GM12878 (cell line): ENCODE results near the gene ABCB4. TPM values are rescaled to one million over a fixed set of nuclear protein-coding genes. Genes with fewer than 3 reads are reported as not detected.

Experiments used
- ATAC-seq: fragments of 200-7000 bp; cut with Tn5 transposase; 3 replicates; pipeline ENCODE4 v1.9.1; 2020; ENCODE audit warnings: mild to moderate bottlenecking, moderate library complexity
- BruUV-seq: library from RNA; stranded (reverse); fragments of 400-500 nt; replicated peaks from 2 replicates; lab custom pipeline; 2021; lab: Mats Ljungman, UMichigan
- CTCF ChIA-PET: fragments of 300-600 bp; sonication (Branson Sonifier 250); formaldehyde crosslinking; extraction: SDS; loops from one replicate; lab custom pipeline; 2021; ENCODE audit warnings: inconsistent platforms; lab: Yijun Ruan, JAX
- POLR2A ChIA-PET: fragments of 350-600 bp; formaldehyde crosslinking; extraction: SDS; loops from one replicate; lab custom pipeline; 2021; ENCODE audit warnings: inconsistent platforms; lab: Charles Lee
- RAD21 ChIA-PET: fragments of 300-600 bp; sonication (Branson Sonifier 250); formaldehyde crosslinking; loops from one replicate; lab custom pipeline; 2023; ENCODE audit warnings: antibody characterized with exemption; ENCODE audit not compliant: unreplicated experiment; lab: Charles Lee
- SMC1A ChIA-PET: fragments of 300-600 bp; sonication (Branson Sonifier 250); formaldehyde crosslinking; loops from one replicate; lab custom pipeline; 2023; ENCODE audit not compliant: unreplicated experiment, uncharacterized antibody; lab: Charles Lee
- DNase-seq: peaks from one replicate; pipeline ENCODE4 v3.0.0-alpha.2; 2011; ENCODE audit warnings: low read depth, low spot score
- FAIRE-seq: peaks from 3 replicates; lab custom pipeline; 2011; peaks lifted over from hg19 to GRCh38; lab: Jason Lieb, UNC
- H2AFZ ChIP-seq: 2 replicates; pipeline ENCODE4 v1.6.0; 2011; ENCODE audit warnings: low read depth, low read length, control low read depth; ENCODE audit not compliant: control insufficient read depth
- H3K27ac ChIP-seq: 2 replicates; pipeline ENCODE4 v1.5.1; 2011; ENCODE audit warnings: control low read depth; ENCODE audit not compliant: control insufficient read depth, insufficient read depth
- H3K27me3 ChIP-seq, 2 experiments: replicated peaks in 1 of 2; 2 replicates each; pipeline versions ENCODE4 v1.6.0 to v1.6.1; 2011; ENCODE audit warnings: low read length in 1 of 2; ENCODE audit not compliant: control insufficient read depth in 2 of 2, insufficient read depth in 2 of 2
- H3K36me3 ChIP-seq, 2 experiments: 2 replicates each; pipeline ENCODE4 v1.5.1; 2011; ENCODE audit warnings: low read length in 1 of 2; ENCODE audit not compliant: control insufficient read depth in 2 of 2, insufficient read depth in 2 of 2
- H3K4me1 ChIP-seq: 2 replicates; pipeline ENCODE4 v1.6.1; 2011; ENCODE audit warnings: mild to moderate bottlenecking, low read length, moderate library complexity, mixed read lengths; ENCODE audit not compliant: control insufficient read depth, insufficient read depth
- H3K4me2 ChIP-seq: 2 replicates; pipeline ENCODE4 v1.6.0; 2011; ENCODE audit warnings: control low read depth; ENCODE audit not compliant: control insufficient read depth, insufficient read depth
- H3K4me3 ChIP-seq: fragments of 200-600 bp; sonication (generic); 2 replicates; pipeline ENCODE4 v1.5.1; 2016
- H3K79me2 ChIP-seq: 2 replicates; pipeline ENCODE4 v1.6.0; 2011; ENCODE audit warnings: low read length; ENCODE audit not compliant: control insufficient read depth, insufficient read depth
- H3K9ac ChIP-seq: 2 replicates; pipeline ENCODE4 v1.8.0; 2011; ENCODE audit warnings: low read length, control low read depth, mixed read lengths; ENCODE audit not compliant: control insufficient read depth, insufficient read depth
- H3K9me3 ChIP-seq: replicated peaks from 3 replicates; pipeline ENCODE4 v1.5.1; 2011; ENCODE audit warnings: mild to moderate bottlenecking, low read length; ENCODE audit not compliant: control insufficient read depth, insufficient read depth
- H4K20me1 ChIP-seq: 2 replicates; pipeline ENCODE4 v1.6.0; 2011; ENCODE audit not compliant: control insufficient read depth, insufficient read depth
- ESRRA ChIP-seq: IDR thresholded peaks from 2 replicates; pipeline ENCODE4 v1.6.1; 2012; ENCODE audit warnings: mild to moderate bottlenecking, low read length, improper control_type of control experiment
- EZH2 ChIP-seq: IDR thresholded peaks from 2 replicates; pipeline ENCODE4 v1.6.1; 2012; ENCODE audit warnings: low read depth, mild to moderate bottlenecking, control low read depth, inconsistent platforms, low read length, borderline replicate concordance; ENCODE audit not compliant: control insufficient read depth
- HDGF ChIP-seq: fragments of 450-650 bp; IDR thresholded peaks from 2 replicates; pipeline ENCODE4 v1.6.1; 2016; ENCODE audit warnings: antibody characterized with exemption
- JUND ChIP-seq: IDR thresholded peaks from 2 replicates; pipeline ENCODE4 v1.6.1; 2012; ENCODE audit warnings: low read depth, mild to moderate bottlenecking, low read length, improper control_type of control experiment, moderate library complexity
- MXI1 ChIP-seq: fragments of 150-350 bp; IDR thresholded peaks from 2 replicates; pipeline ENCODE4 v1.6.1; 2011; ENCODE audit warnings: low read depth, mild to moderate bottlenecking, inconsistent platforms, low read length, improper control_type of control experiment
- NFYA ChIP-seq: IDR thresholded peaks from 2 replicates; pipeline ENCODE4 v1.6.1; 2011; ENCODE audit warnings: low read depth, mild to moderate bottlenecking, low read length, improper control_type of control experiment, borderline replicate concordance
- PRDM15 ChIP-seq: fragments of 450-650 bp; formaldehyde crosslinking; IDR thresholded peaks from 2 replicates; pipeline ENCODE4 v1.4.0; 2020; ENCODE audit warnings: mild to moderate bottlenecking, moderate library complexity
- SPI1 ChIP-seq: IDR thresholded peaks from 2 replicates; pipeline ENCODE4 v1.6.1; 2011; ENCODE audit warnings: low read depth, mild to moderate bottlenecking, low read length, moderate library complexity, borderline replicate concordance; ENCODE audit not compliant: insufficient read depth
- STAT3 ChIP-seq: IDR thresholded peaks from 2 replicates; pipeline ENCODE4 v1.6.1; 2011; ENCODE audit warnings: low read depth, low read length, improper control_type of control experiment
- ZNF274 ChIP-seq: IDR thresholded peaks from one replicate; pipeline ENCODE4 v1.8.0; 2011; ENCODE audit not compliant: insufficient read length, insufficient read depth
- WGBS: methylation state at CpG from one replicate; pipeline ENCODE4 v1.1.6; 2016; ENCODE audit warnings: low lambda C conversion rate; ENCODE audit not compliant: insufficient replicate concordance, insufficient coverage; ENCODE audit errors: missing lambda C conversion rate; 5-methylcytosine and 5-hydroxymethylcytosine counted together
- in situ Hi-C: fragments of 300-500 bp; cut with MboI; formaldehyde crosslinking; loops from 9 replicates; pipeline ENCODE4 v1.14.3; 2018; ENCODE audit warnings: mixed read lengths
- intact Hi-C: fragments of 100-400 bp; cut with micrococcal nuclease; formaldehyde crosslinking; loops from one replicate; pipeline ENCODE4 v1.14.2; 2022; ENCODE audit not compliant: unreplicated experiment
- polyA plus RNA-seq, 11 experiments: library from polyadenylated mRNA; depleted of rRNA in 4 of 11; unstranded in 6 of 11; stranded (reverse) in 5 of 11; fragments of >200 nt; fragmentation: Nextera tagmentation in 4 of 11; fragmentation: Illumina TruSeq in 1 of 11; extraction: Ambion mirVana in 4 of 11; extraction: Trizol in 1 of 11; gene quantifications; 1 replicate in 1 of 11; 2 replicates in 10 of 11; pipeline versions ENCODE4 v1.2.1 to v1.2.3, GENCODE V29; 2011 to 2016; ENCODE audit warnings: inconsistent platforms in 2 of 11, missing spikeins in 2 of 11, low read depth in 1 of 11
- total RNA-seq, 4 experiments: library from RNA; depleted of rRNA in 3 of 4; stranded (reverse); fragments of >200 nt in 3 of 4; fragmentation: Illumina TruSeq in 1 of 4; extraction: Trizol in 1 of 4; gene quantifications; 2 replicates each; pipeline versions ENCODE4 v1.2.1 to v1.2.3, GENCODE V29; 2013 to 2021
- TF ChIP-seq, protein P1 (sequence below): IDR thresholded peaks from 2 replicates; pipeline ENCODE4 v1.6.1; 2011; ENCODE audit warnings: borderline replicate concordance, low read depth, mild to moderate bottlenecking, moderate library complexity, mixed read lengths, low read length; ENCODE audit not compliant: insufficient read depth; ENCODE audit errors: extremely low read length
- TF ChIP-seq, protein P2 (sequence below): fragments of 450-650 bp; IDR thresholded peaks from 2 replicates; pipeline ENCODE4 v1.6.1; 2017; ENCODE audit warnings: mild to moderate bottlenecking, moderate library complexity
- TF ChIP-seq, protein P3 (sequence below): fragments of 450-650 bp; IDR thresholded peaks from 2 replicates; pipeline ENCODE4 v1.6.1; 2016; ENCODE audit warnings: mild to moderate bottlenecking

The ABCB4 gene
- total and polyA plus RNA-seq, 10 of the 15 experiments (the other 5 are each of a cell fraction or from before 2014, with no cell fraction given), result 1.9 to 8.3 (median 4.4) TPM

GRCh38 chr7:87473192-87473591 lies 2.3 kb downstream of the ABCB4 start:
- SMC1A ChIA-PET, result interaction anchor here (0.5 to 1.4 kb wide), 5 partner anchors 9 to 127 kb away, joined by 3 to 14 read pairs (median 6); partner anchors contain the start of gene ABCB1
- no TSS peak for BruUV-seq
- POLR2A ChIA-PET, result interaction anchor here (1.1 kb wide), 1 partner anchor 408 kb away, joined by 3 read pairs; no protein-coding TSS in a partner anchor
- H3K27me3 ChIP-seq, result no peaks in the 10 kb centered on the region
- in situ Hi-C loops, result no loop called here
- RAD21 ChIA-PET, result interaction anchor here (1.4 to 2.6 kb wide), 3 partner anchors 33 to 454 kb away, joined by 4 to 18 read pairs (median 6); partner anchors contain the start of gene ABCB1
- H3K27ac ChIP-seq, result no peak overlapping the region
- H3K4me3 ChIP-seq, result no peak overlapping the region
- H3K9ac ChIP-seq, result no peak overlapping the region
- WGBS, result 74% methylated on average over 2 of the region's 2 CpGs
- no peaks in the 10 kb centered on the region for H3K9me3 ChIP-seq
- CTCF ChIA-PET, result interaction anchor here (1.0 to 2.0 kb wide), 2 partner anchors 119 to 161 kb away, joined by 4 read pairs; no protein-coding TSS in a partner anchor
- H4K20me1 ChIP-seq, result no peaks in the 10 kb centered on the region
- DNase-seq (no peak), ATAC-seq (no peak), FAIRE-seq (no peak)
- no peak overlapping the region for H2AFZ ChIP-seq
- no peaks in the 10 kb centered on the region for H3K79me2 ChIP-seq
- intact Hi-C loops, result loop anchor here (5.0 to 10.0 kb wide), 2 partner anchors 321 to 402 kb away; partner anchors contain the start of genes DBF4, DMTF1 and SLC25A40
- peaks cover 12% of the 10 kb centered on the region for H3K4me1 ChIP-seq
- 0 out of 2 replicates have a peak overlapping the region, but pooled peaks have one; percentile 4 for H3K4me2 ChIP-seq
- no peaks in the 10 kb centered on the region for H3K36me3 ChIP-seq
- TF ChIP-seq EZH2, result no peak
- peak; percentile 62; the same call in 1 of the 2 replicates for TF ChIP-seq HDGF
- no peak for TF ChIP-seq SPI1
- TF ChIP-seq, protein P1, sequence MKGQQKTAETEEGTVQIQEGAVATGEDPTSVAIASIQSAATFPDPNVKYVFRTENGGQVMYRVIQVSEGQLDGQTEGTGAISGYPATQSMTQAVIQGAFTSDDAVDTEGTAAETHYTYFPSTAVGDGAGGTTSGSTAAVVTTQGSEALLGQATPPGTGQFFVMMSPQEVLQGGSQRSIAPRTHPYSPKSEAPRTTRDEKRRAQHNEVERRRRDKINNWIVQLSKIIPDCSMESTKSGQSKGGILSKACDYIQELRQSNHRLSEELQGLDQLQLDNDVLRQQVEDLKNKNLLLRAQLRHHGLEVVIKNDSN, result no peak
- no peak for TF ChIP-seq STAT3
- no peak for TF ChIP-seq ESRRA
- no peak for TF ChIP-seq MXI1
- TF ChIP-seq, protein P2, sequence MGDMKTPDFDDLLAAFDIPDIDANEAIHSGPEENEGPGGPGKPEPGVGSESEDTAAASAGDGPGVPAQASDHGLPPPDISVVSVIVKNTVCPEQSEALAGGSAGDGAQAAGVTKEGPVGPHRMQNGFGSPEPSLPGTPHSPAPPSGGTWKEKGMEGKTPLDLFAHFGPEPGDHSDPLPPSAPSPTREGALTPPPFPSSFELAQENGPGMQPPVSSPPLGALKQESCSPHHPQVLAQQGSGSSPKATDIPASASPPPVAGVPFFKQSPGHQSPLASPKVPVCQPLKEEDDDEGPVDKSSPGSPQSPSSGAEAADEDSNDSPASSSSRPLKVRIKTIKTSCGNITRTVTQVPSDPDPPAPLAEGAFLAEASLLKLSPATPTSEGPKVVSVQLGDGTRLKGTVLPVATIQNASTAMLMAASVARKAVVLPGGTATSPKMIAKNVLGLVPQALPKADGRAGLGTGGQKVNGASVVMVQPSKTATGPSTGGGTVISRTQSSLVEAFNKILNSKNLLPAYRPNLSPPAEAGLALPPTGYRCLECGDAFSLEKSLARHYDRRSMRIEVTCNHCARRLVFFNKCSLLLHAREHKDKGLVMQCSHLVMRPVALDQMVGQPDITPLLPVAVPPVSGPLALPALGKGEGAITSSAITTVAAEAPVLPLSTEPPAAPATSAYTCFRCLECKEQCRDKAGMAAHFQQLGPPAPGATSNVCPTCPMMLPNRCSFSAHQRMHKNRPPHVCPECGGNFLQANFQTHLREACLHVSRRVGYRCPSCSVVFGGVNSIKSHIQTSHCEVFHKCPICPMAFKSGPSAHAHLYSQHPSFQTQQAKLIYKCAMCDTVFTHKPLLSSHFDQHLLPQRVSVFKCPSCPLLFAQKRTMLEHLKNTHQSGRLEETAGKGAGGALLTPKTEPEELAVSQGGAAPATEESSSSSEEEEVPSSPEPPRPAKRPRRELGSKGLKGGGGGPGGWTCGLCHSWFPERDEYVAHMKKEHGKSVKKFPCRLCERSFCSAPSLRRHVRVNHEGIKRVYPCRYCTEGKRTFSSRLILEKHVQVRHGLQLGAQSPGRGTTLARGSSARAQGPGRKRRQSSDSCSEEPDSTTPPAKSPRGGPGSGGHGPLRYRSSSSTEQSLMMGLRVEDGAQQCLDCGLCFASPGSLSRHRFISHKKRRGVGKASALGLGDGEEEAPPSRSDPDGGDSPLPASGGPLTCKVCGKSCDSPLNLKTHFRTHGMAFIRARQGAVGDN, result no peak
- no peak for TF ChIP-seq JUND
- TF ChIP-seq, protein P3, sequence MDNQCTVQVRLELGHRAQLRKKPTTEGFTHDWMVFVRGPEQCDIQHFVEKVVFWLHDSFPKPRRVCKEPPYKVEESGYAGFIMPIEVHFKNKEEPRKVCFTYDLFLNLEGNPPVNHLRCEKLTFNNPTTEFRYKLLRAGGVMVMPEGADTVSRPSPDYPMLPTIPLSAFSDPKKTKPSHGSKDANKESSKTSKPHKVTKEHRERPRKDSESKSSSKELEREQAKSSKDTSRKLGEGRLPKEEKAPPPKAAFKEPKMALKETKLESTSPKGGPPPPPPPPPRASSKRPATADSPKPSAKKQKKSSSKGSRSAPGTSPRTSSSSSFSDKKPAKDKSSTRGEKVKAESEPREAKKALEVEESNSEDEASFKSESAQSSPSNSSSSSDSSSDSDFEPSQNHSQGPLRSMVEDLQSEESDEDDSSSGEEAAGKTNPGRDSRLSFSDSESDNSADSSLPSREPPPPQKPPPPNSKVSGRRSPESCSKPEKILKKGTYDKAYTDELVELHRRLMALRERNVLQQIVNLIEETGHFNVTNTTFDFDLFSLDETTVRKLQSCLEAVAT, result 0 out of 2 replicates have a peak, but pooled peaks have one; percentile 44
- TF ChIP-seq NFYA, result no peak
- no peak for TF ChIP-seq PRDM15 (CRISPR knock-in tag)
- TF ChIP-seq ZNF274, result no peak
